ENCODE data around the gene PLLP. TPM values are rescaled to one million over a fixed set of nuclear protein-coding genes. Genes with fewer than 3 reads are reported as not detected.

Gene PLLP
- total and polyA plus RNA-seq, 2 donors (not counting 1 experiment from before 2014, with no cell fraction given), result 0.15 TPM; not detected in 1

GRCh38 chr16:57303910-57304168, 19.4 kb upstream of the PLLP start:
- Mint-ChIP-seq H3K9me3 (ENCODE audit: insufficient read depth) (no peaks in the 10 kb centered on the region), H3K27ac (no peak overlapping the region), H3K4me3 (no peak overlapping the region), H3K4me1 (peaks cover 16% of the 10 kb centered on the region), H3K27me3 (peaks cover 14% of the 10 kb centered on the region)
- ChIA-PET CTCF (interaction anchor here (6.9 to 18.1 kb wide), 2 partner anchors 108 to 117 kb away, joined by 63 to 364 read pairs; no protein-coding TSS in a partner anchor), POLR2A (interaction anchor here (1.2 kb wide), 1 partner anchor 60 kb away, joined by 3 read pairs; no protein-coding TSS in a partner anchor)
- TF ChIP-seq CTCF (IDR thresholded peaks at IDR 0.05) (no peak), EZH2 (IDR thresholded peaks at IDR 0.05; ENCODE audit: borderline replicate concordance, insufficient read depth, low read depth, low read length, poor library complexity, severe bottlenecking) (no peak)
- H3K9ac ChIP-seq (ENCODE audit: low read length), result no peak overlapping the region
- peaks cover 14 to 24% of the 10 kb centered on the region in 2 donors for H3K4me1 ChIP-seq (ENCODE audit: control insufficient read depth in 2 of 2, insufficient read depth in 2 of 2, low read length in 2 of 2)
- intact Hi-C loops (cut with micrococcal nuclease), result loop anchor here (5.0 kb wide), 2 partner anchors 222 to 228 kb away; no protein-coding TSS in a partner anchor
- H3K79me2 ChIP-seq (ENCODE audit: control insufficient read depth, insufficient read depth, low read length), result no peaks in the 10 kb centered on the region
- no peak overlapping the region for H2AFZ ChIP-seq (ENCODE audit: insufficient read depth, low read depth, low read length, poor library complexity, severe bottlenecking)
- H3K4me3 ChIP-seq (ENCODE audit: control extremely low read depth in 1 of 5, extremely low read depth in 1 of 5, insufficient read depth in 1 of 5, low read depth in 2 of 5, low read length in 4 of 5), result no peak overlapping the region
- DNase-seq (no peak), ATAC-seq (ENCODE audit: low read depth) (no peak)
- H3K4me2 ChIP-seq (replicated peaks; ENCODE audit: low read depth, low read length, poor library complexity, severe bottlenecking), result peak overlapping the region; percentile 32
- H3K27ac ChIP-seq (ENCODE audit: low read length in 2 of 2), result no peak overlapping the region
- H3K36me3 ChIP-seq (replicated peaks in 1 of 2; ENCODE audit: control extremely low read depth in 1 of 2, control insufficient read depth in 1 of 2, extremely low read depth in 1 of 2, insufficient read depth in 2 of 2, low read length in 1 of 2), result no peaks in the 10 kb centered on the region
- H4K20me1 ChIP-seq (ENCODE audit: control insufficient read depth, insufficient read depth, low read length, poor library complexity, severe bottlenecking), result no peaks in the 10 kb centered on the region
- peaks cover 0 to 17% (median 2%) of the 10 kb centered on the region in 4 experiments for H3K27me3 ChIP-seq (replicated peaks in 1 of 4; ENCODE audit: control extremely low read depth in 1 of 4, control insufficient read depth in 3 of 4, insufficient read depth in 4 of 4, low read length in 3 of 4)
- no peaks in the 10 kb centered on the region for H3K9me3 ChIP-seq (ENCODE audit: control extremely low read depth in 1 of 3, control insufficient read depth in 2 of 3, insufficient read depth in 1 of 3, low read length in 2 of 3)
- 89% methylated on average over 3 of the region's 4 CpGs for WGBS (ENCODE audit: insufficient coverage)

GRCh38 chr16:57303021-57303909, 18.8 kb upstream of the PLLP start:
- Histone ChIP-seq H3K4me2 (replicated peaks; ENCODE audit: low read depth, low read length, poor library complexity, severe bottlenecking) (no peak overlapping the region), H3K9ac (ENCODE audit: low read length) (no peak overlapping the region), H3K9me3 (ENCODE audit: control extremely low read depth in 1 of 3, control insufficient read depth in 2 of 3, insufficient read depth in 1 of 3, low read length in 2 of 3) (no peaks in the 10 kb centered on the region), H3K4me1 (ENCODE audit: control insufficient read depth in 2 of 2, insufficient read depth in 2 of 2, low read length in 2 of 2) (peaks cover 14 to 27% of the 10 kb centered on the region in 2 donors), H3K79me2 (ENCODE audit: control insufficient read depth, insufficient read depth, low read length) (no peaks in the 10 kb centered on the region), H3K4me3 (ENCODE audit: control extremely low read depth in 1 of 5, extremely low read depth in 1 of 5, insufficient read depth in 1 of 5, low read depth in 2 of 5, low read length in 4 of 5) (no peak overlapping the region), H4K20me1 (ENCODE audit: control insufficient read depth, insufficient read depth, low read length, poor library complexity, severe bottlenecking) (no peaks in the 10 kb centered on the region), H2AFZ (ENCODE audit: insufficient read depth, low read depth, low read length, poor library complexity, severe bottlenecking) (no peak overlapping the region), H3K36me3 (replicated peaks in 1 of 2; ENCODE audit: control extremely low read depth in 1 of 2, control insufficient read depth in 1 of 2, extremely low read depth in 1 of 2, insufficient read depth in 2 of 2, low read length in 1 of 2) (no peaks in the 10 kb centered on the region), H3K27ac (ENCODE audit: low read length in 2 of 2) (no peak overlapping the region), H3K27me3 (replicated peaks in 1 of 4; ENCODE audit: control extremely low read depth in 1 of 4, control insufficient read depth in 3 of 4, insufficient read depth in 4 of 4, low read length in 3 of 4) (peaks cover 0 to 17% (median 2%) of the 10 kb centered on the region in 4 experiments)
- intact Hi-C loops (cut with micrococcal nuclease), result loop anchor here (5.0 kb wide), 2 partner anchors 221 to 229 kb away; no protein-coding TSS in a partner anchor
- ChIA-PET CTCF (interaction anchor here (0.6 to 18.1 kb wide), 6 partner anchors 36 to 596 kb away, joined by 3 to 364 read pairs (median 4); no protein-coding TSS in a partner anchor), POLR2A (interaction anchor here (0.7 to 1.2 kb wide), 2 partner anchors 61 to 110 kb away, joined by 3 read pairs; no protein-coding TSS in a partner anchor)
- no peak for TF ChIP-seq CTCF (IDR thresholded peaks at IDR 0.05)
- no peak for TF ChIP-seq EZH2 (IDR thresholded peaks at IDR 0.05; ENCODE audit: borderline replicate concordance, insufficient read depth, low read depth, low read length, poor library complexity, severe bottlenecking)
- H3K27ac Mint-ChIP-seq, result peak overlapping the region; percentile 20
- 94% methylated on average over 4 of the region's 4 CpGs for WGBS (ENCODE audit: insufficient coverage)
- H3K4me3 Mint-ChIP-seq, result no peak overlapping the region
- H3K9me3 Mint-ChIP-seq (ENCODE audit: insufficient read depth), result no peaks in the 10 kb centered on the region
- DNase-seq (no peak), ATAC-seq (ENCODE audit: low read depth) (no peak)
- peaks cover 13% of the 10 kb centered on the region for H3K27me3 Mint-ChIP-seq
- H3K4me1 Mint-ChIP-seq, result peaks cover 16% of the 10 kb centered on the region
